ENCODE measurements around the gene RPL13A.

Gene RPL13A

GRCh38 chr19:49440439-49441209 lies 46.8 kb upstream of the RPL13A start:
- H2AFZ ChIP-seq (ENCODE audit: low read length), result no peak overlapping the region
- no peak for DNase-seq
- no peak overlapping the region for H3K4me2 ChIP-seq (ENCODE audit: low read depth, low read length)
- no peaks in the 10 kb centered on the region for H3K36me3 ChIP-seq (replicated peaks; ENCODE audit: insufficient read depth, low read length)
- no peak overlapping the region for H3K27ac ChIP-seq (ENCODE audit: low read length)
- H3K4me1 ChIP-seq (ENCODE audit: low read length), result no peaks in the 10 kb centered on the region
- peaks cover 65% of the 10 kb centered on the region for H3K27me3 ChIP-seq (replicated peaks; ENCODE audit: insufficient read depth, low read length)
- H3K4me3 ChIP-seq (ENCODE audit: low read length), result no peak overlapping the region
- H3K9ac ChIP-seq (ENCODE audit: low read length), result no peak overlapping the region
- no peaks in the 10 kb centered on the region for H3K79me2 ChIP-seq (ENCODE audit: low read length)
- H3F3A ChIP-seq (ENCODE audit: insufficient read depth, low read length), result no peaks in the 10 kb centered on the region
- H3K9me2 ChIP-seq (replicated peaks; ENCODE audit: insufficient read depth, low read length), result no peaks in the 10 kb centered on the region
- no peaks in the 10 kb centered on the region for H4K20me1 ChIP-seq (ENCODE audit: insufficient read depth, low read length)
- no peak for TF ChIP-seq EZH2 (optimal IDR thresholded peaks at IDR 0.05; ENCODE audit: low read depth, low read length)
- no peak for TF ChIP-seq CTCF (IDR thresholded peaks at IDR 0.05; ENCODE audit: low read length)
- H3K9me3 ChIP-seq (replicated peaks; ENCODE audit: insufficient read depth, low read length), result no peaks in the 10 kb centered on the region

GRCh38 chr19:49441210-49441959 lies 46.0 kb upstream of the RPL13A start, which contains the start of gene SLC17A7:
Gene SLC17A7 (minus strand): TSS chr19:49441527. CDS start chr19:49441379, 148 bp downstream.
- H3K4me3 ChIP-seq (ENCODE audit: low read length), result 0 out of 2 replicates have a peak within 1 kb of the TSS, but pooled peaks have one; percentile 84
- no peak for DNase-seq
- H3K4me1 ChIP-seq (ENCODE audit: low read length), result no peaks in the 10 kb centered on the region
- TF ChIP-seq EZH2phosphoT487 (IDR thresholded peaks at IDR 0.05; ENCODE audit: low read length) (no peak), CTCF (IDR thresholded peaks at IDR 0.05; ENCODE audit: low read length) (no peak), EZH2 (optimal IDR thresholded peaks at IDR 0.05; ENCODE audit: low read depth, low read length) (no peak)
- peak within 1 kb of the TSS; percentile 90; the same call in 1 of the 2 replicates for H3K4me2 ChIP-seq (ENCODE audit: low read depth, low read length)
- H3F3A ChIP-seq (ENCODE audit: insufficient read depth, low read length), result no peaks in the 10 kb centered on the region; the same call in 1 of the 2 replicates
- H3K9me2 ChIP-seq (replicated peaks; ENCODE audit: insufficient read depth, low read length), result no peaks in the 10 kb centered on the region
- H3K27ac ChIP-seq (ENCODE audit: low read length), result no peak within 1 kb of the TSS
- peaks cover 58% of the 10 kb centered on the region for H3K27me3 ChIP-seq (replicated peaks; ENCODE audit: insufficient read depth, low read length)
- H3K79me2 ChIP-seq (ENCODE audit: low read length), result no peaks in the 10 kb centered on the region
- no peaks in the 10 kb centered on the region for H3K36me3 ChIP-seq (replicated peaks; ENCODE audit: insufficient read depth, low read length)
- no peaks in the 10 kb centered on the region for H4K20me1 ChIP-seq (ENCODE audit: insufficient read depth, low read length)
- H3K9me3 ChIP-seq (replicated peaks; ENCODE audit: insufficient read depth, low read length), result no peaks in the 10 kb centered on the region
- H3K9ac ChIP-seq (ENCODE audit: low read length), result no peak within 1 kb of the TSS
- H2AFZ ChIP-seq (ENCODE audit: low read length), result no peak within 1 kb of the TSS

- H3K4me3 ChIP-seq (ENCODE audit: low read length), result no peak overlapping the region
These were observed 45.5 kb upstream of the RPL13A start for GRCh38 chr19:49441960-49442350.

More at GRCh38 chr19:49441960-49442350, 45.5 kb upstream of the RPL13A start:
- no peak for TF ChIP-seq EZH2phosphoT487 (IDR thresholded peaks at IDR 0.05; ENCODE audit: low read length)
- no peak for TF ChIP-seq EZH2 (optimal IDR thresholded peaks at IDR 0.05; ENCODE audit: low read depth, low read length)
- no peak for TF ChIP-seq CTCF (IDR thresholded peaks at IDR 0.05; ENCODE audit: low read length)
- Histone ChIP-seq H3K79me2 (ENCODE audit: low read length) (no peaks in the 10 kb centered on the region), H3K9me2 (replicated peaks; ENCODE audit: insufficient read depth, low read length) (no peaks in the 10 kb centered on the region), H3K9me3 (replicated peaks; ENCODE audit: insufficient read depth, low read length) (no peaks in the 10 kb centered on the region), H3K36me3 (replicated peaks; ENCODE audit: insufficient read depth, low read length) (no peaks in the 10 kb centered on the region), H3K27me3 (replicated peaks; ENCODE audit: insufficient read depth, low read length) (peaks cover 52% of the 10 kb centered on the region), H3K4me1 (ENCODE audit: low read length) (no peaks in the 10 kb centered on the region), H3K27ac (ENCODE audit: low read length) (no peak overlapping the region), H2AFZ (ENCODE audit: low read length) (no peak overlapping the region), H3F3A (ENCODE audit: insufficient read depth, low read length) (peaks cover 2% of the 10 kb centered on the region; the same call in 1 of the 2 replicates), H3K4me2 (ENCODE audit: low read depth, low read length) (peak overlapping the region; percentile 90; the same call in 1 of the 2 replicates), H4K20me1 (ENCODE audit: insufficient read depth, low read length) (no peaks in the 10 kb centered on the region), H3K9ac (ENCODE audit: low read length) (no peak overlapping the region)
- no peak for DNase-seq
